Activated CD8-positive, alpha-beta memory T cell treated with anti-CD3 and anti-CD28 coated beads, Interleukin-2, amount 50 U/mL, for 48 hours (primary cell): ENCODE measurements around the gene BBX.

Experiments used
- DNase-seq: peaks from one replicate; pipeline ENCODE4 v3.0.0-alpha.2; 2020

The BBX gene

GRCh38 chr3:107522510-107523288, at the start of gene BBX:
TSS of gene BBX (plus strand) at chr3:107522962. CDS start at chr3:107710461, 187,499 bp downstream.
- peak; percentile 95 for DNase-seq

GRCh38 chr3:107476462-107476861, 46.3 kb upstream of the BBX start:
- DNase-seq, result no peak

GRCh38 chr3:107487490-107487889, 35.3 kb upstream of the BBX start:
- no peak for DNase-seq

GRCh38 chr3:107488942-107489341, 33.8 kb upstream of the BBX start:
- DNase-seq, result no peak

GRCh38 chr3:107493134-107493533, 29.6 kb upstream of the BBX start:
- no peak for DNase-seq

- no peak for DNase-seq
These were observed 25.9 kb upstream of the BBX start for GRCh38 chr3:107496855-107497254.

GRCh38 chr3:107498646-107499045, 24.1 kb upstream of the BBX start:
- DNase-seq, result no peak

GRCh38 chr3:107506458-107506857, 16.3 kb upstream of the BBX start:
- DNase-seq, result no peak

- DNase-seq, result no peak
These were observed 14.4 kb upstream of the BBX start for GRCh38 chr3:107508331-107508730.

GRCh38 chr3:107512108-107512507, 10.7 kb upstream of the BBX start:
- no peak for DNase-seq

GRCh38 chr3:107514453-107514852, 8.3 kb upstream of the BBX start:
- DNase-seq, result no peak

GRCh38 chr3:107516475-107516874, 6.3 kb upstream of the BBX start:
- DNase-seq, result no peak

- DNase-seq, result no peak
These were observed 2.2 kb upstream of the BBX start for GRCh38 chr3:107520535-107520934.

- no peak for DNase-seq
These were observed 1.2 kb upstream of the BBX start for GRCh38 chr3:107521469-107522059.

GRCh38 chr3:107523289-107523538, 452 bp downstream of the BBX start:
- DNase-seq, result no peak

- DNase-seq, result peak; percentile 78
These were observed 970 bp downstream of the BBX start for GRCh38 chr3:107523539-107524325.

- no peak for DNase-seq
These were observed 1.6 kb downstream of the BBX start for GRCh38 chr3:107524326-107524840.

- DNase-seq, result peak; percentile 72
These were observed 2.3 kb downstream of the BBX start for GRCh38 chr3:107524841-107525643.

GRCh38 chr3:107525644-107526305, 3.0 kb downstream of the BBX start:
- DNase-seq, result peak; percentile 70

GRCh38 chr3:107531917-107532469, 9.2 kb downstream of the BBX start:
- no peak for DNase-seq

- DNase-seq, result no peak
These were observed 18.1 kb downstream of the BBX start for GRCh38 chr3:107540857-107541256.

GRCh38 chr3:107542665-107543064, 19.9 kb downstream of the BBX start:
- no peak for DNase-seq
